Smooth muscle cell (in vitro differentiated cells): ENCODE data around the gene CLMN. TPM values are rescaled to one million over a fixed set of nuclear protein-coding genes. Genes with fewer than 3 reads are reported as not detected.
A peak's percentile ranks its signal among the peaks of the same experiment; 100 is the strongest.

Source experiments
- DNase-seq: peaks from one replicate; lab custom pipeline; 2025; ENCODE audit not compliant: unreplicated experiment; lab: John Stamatoyannopoulos, UW
- H2AFZ ChIP-seq: fragments of 200-600 bp; sonication (generic); 2 replicates; pipeline ENCODE4 v1.6.0; 2016; ENCODE audit warnings: antibody characterized with exemption, low read depth, mild to moderate bottlenecking
- H3F3A ChIP-seq: fragments of 200-600 bp; sonication (generic); 2 replicates; pipeline ENCODE4 v1.6.0; 2017; ENCODE audit warnings: antibody characterized with exemption, low read depth
- H3K27ac ChIP-seq: fragments of 200-600 bp; sonication (generic); 2 replicates; pipeline ENCODE4 v1.5.1; 2016; ENCODE audit warnings: low read depth, mild to moderate bottlenecking
- H3K27me3 ChIP-seq: fragments of 200-600 bp; sonication (generic); 2 replicates; pipeline ENCODE4 v1.6.1; 2016; ENCODE audit warnings: low read depth, mild to moderate bottlenecking
- H3K36me3 ChIP-seq: fragments of 200-600 bp; sonication (generic); 2 replicates; pipeline ENCODE4 v1.5.1; 2016; ENCODE audit warnings: low read depth
- H3K4me1 ChIP-seq: fragments of 200-600 bp; sonication (generic); 2 replicates; pipeline ENCODE4 v1.5.1; 2016; ENCODE audit warnings: low read depth
- H3K4me2 ChIP-seq: fragments of 200-600 bp; sonication (generic); 2 replicates; pipeline ENCODE4 v1.6.0; 2016; ENCODE audit warnings: mild to moderate bottlenecking
- H3K4me3 ChIP-seq: fragments of 200-600 bp; sonication (generic); 2 replicates; pipeline ENCODE4 v1.5.1; 2016; ENCODE audit warnings: mild to moderate bottlenecking
- H3K79me2 ChIP-seq: fragments of 200-600 bp; sonication (generic); 2 replicates; pipeline ENCODE4 v1.6.0; 2016; ENCODE audit warnings: low read depth, mild to moderate bottlenecking
- H3K9ac ChIP-seq: fragments of 200-600 bp; sonication (generic); 2 replicates; pipeline ENCODE4 v1.6.0; 2016; ENCODE audit warnings: low read depth
- H3K9me3 ChIP-seq: fragments of 200-600 bp; sonication (generic); replicated peaks from 2 replicates; pipeline ENCODE4 v1.5.1; 2016; ENCODE audit warnings: low read depth
- H4K20me1 ChIP-seq: fragments of 200-600 bp; sonication (generic); 2 replicates; pipeline ENCODE4 v1.6.0; 2016; ENCODE audit warnings: low read depth
- WGBS: methylation state at CpG from one replicate; pipeline ENCODE4 v1.1.7; 2016; ENCODE audit warnings: low lambda C conversion rate; 5-methylcytosine and 5-hydroxymethylcytosine counted together
- polyA plus RNA-seq: library from polyadenylated mRNA; unstranded; fragments of >200 nt; fragmentation: Nextera tagmentation; extraction: Ambion mirVana; gene quantifications from 2 replicates; pipeline ENCODE4 v1.2.1, GENCODE V29; 2016
- total RNA-seq: library from RNA; depleted of rRNA; stranded (reverse); fragments of >200 nt; gene quantifications from 2 replicates; pipeline ENCODE4 v1.2.3, GENCODE V29; 2014
- TF ChIP-seq, protein P1 (sequence below): fragments of 200-600 bp; sonication (generic); IDR thresholded peaks from 2 replicates; pipeline ENCODE4 v1.5.1; 2017; ENCODE audit warnings: borderline replicate concordance, mild to moderate bottlenecking, antibody characterized with exemption; ENCODE audit not compliant: insufficient read depth, poor library complexity, severe bottlenecking

The CLMN gene
- total and polyA plus RNA-seq, 2 experiments from 2014 or later: 1.3 to 3.5 TPM

- Histone ChIP-seq H2AFZ (no peak overlapping the region), H3K4me3 (no peak overlapping the region), H3K9ac (no peak overlapping the region), H3K27ac (no peak overlapping the region), H3K9me3 (no peaks in the 10 kb centered on the region), H3K36me3 (no peaks in the 10 kb centered on the region), H3K79me2 (no peaks in the 10 kb centered on the region), H4K20me1 (no peaks in the 10 kb centered on the region), H3K4me1 (peaks cover 19% of the 10 kb centered on the region), H3F3A (peaks cover 5% of the 10 kb centered on the region), H3K4me2 (peak overlapping the region; percentile 62), H3K27me3 (no peaks in the 10 kb centered on the region)
- WGBS: 96% methylated on average over 12 of the region's 12 CpGs
- no peak for DNase-seq
- TF ChIP-seq, protein P1, sequence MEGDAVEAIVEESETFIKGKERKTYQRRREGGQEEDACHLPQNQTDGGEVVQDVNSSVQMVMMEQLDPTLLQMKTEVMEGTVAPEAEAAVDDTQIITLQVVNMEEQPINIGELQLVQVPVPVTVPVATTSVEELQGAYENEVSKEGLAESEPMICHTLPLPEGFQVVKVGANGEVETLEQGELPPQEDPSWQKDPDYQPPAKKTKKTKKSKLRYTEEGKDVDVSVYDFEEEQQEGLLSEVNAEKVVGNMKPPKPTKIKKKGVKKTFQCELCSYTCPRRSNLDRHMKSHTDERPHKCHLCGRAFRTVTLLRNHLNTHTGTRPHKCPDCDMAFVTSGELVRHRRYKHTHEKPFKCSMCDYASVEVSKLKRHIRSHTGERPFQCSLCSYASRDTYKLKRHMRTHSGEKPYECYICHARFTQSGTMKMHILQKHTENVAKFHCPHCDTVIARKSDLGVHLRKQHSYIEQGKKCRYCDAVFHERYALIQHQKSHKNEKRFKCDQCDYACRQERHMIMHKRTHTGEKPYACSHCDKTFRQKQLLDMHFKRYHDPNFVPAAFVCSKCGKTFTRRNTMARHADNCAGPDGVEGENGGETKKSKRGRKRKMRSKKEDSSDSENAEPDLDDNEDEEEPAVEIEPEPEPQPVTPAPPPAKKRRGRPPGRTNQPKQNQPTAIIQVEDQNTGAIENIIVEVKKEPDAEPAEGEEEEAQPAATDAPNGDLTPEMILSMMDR: no peak
These were observed 98.2 kb downstream of the CLMN start for GRCh38 chr14:95221531-95221930.

DNA sequence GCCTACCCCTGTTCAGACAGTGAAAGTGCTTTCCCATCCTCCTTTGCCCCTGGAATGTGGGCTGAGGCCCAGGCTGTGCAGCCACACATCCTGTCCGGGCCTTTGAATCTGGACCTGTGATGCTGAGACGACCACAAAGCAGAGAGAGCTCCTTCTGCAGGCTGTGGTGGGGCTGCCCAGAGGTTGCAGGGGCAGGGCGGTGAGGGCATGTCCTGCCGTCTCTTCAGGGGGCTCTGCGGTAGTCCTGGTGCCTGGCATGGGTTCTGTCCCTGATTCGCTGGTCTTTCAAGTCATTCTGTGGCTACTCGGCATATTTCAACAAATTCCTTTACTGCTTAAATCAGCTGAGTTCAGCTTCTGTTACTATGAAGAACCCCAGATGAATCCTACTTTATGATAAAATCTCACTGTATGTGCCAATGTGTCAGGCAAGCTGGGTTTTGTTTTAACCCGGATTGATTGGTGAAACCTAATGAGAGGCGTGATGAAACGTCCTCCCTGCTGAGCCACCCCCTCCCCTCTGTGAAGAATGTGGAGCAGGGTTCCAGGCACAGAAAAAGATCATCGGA, 99.0 kb downstream of the CLMN start:
- H4K20me1 ChIP-seq: no peaks in the 10 kb centered on the region
- H3K4me3 ChIP-seq: no peak overlapping the region
- no peaks in the 10 kb centered on the region for H3K9me3 ChIP-seq
- peaks cover 19% of the 10 kb centered on the region for H3K4me1 ChIP-seq
- H3K27ac ChIP-seq: peak overlapping the region; percentile 34
- no peak for DNase-seq
- WGBS: 12% methylated on average over 11 of the region's 11 CpGs
- peaks cover 5% of the 10 kb centered on the region for H3F3A ChIP-seq
- no peaks in the 10 kb centered on the region for H3K79me2 ChIP-seq
- no peaks in the 10 kb centered on the region for H3K27me3 ChIP-seq
- H3K9ac ChIP-seq: no peak overlapping the region
- H3K4me2 ChIP-seq: peak overlapping the region; percentile 6
- H2AFZ ChIP-seq: no peak overlapping the region
- H3K36me3 ChIP-seq: no peaks in the 10 kb centered on the region
- TF ChIP-seq, protein P1: no peak

- H3K4me2 ChIP-seq: no peak overlapping the region
- no peak overlapping the region for H3K9ac ChIP-seq
- WGBS: 85% methylated on average over 8 of the region's 8 CpGs
- H3K9me3 ChIP-seq: no peaks in the 10 kb centered on the region
- TF ChIP-seq, protein P1: no peak
- no peak overlapping the region for H2AFZ ChIP-seq
- H3K27me3 ChIP-seq: no peaks in the 10 kb centered on the region
- no peak overlapping the region for H3K27ac ChIP-seq
- H3K79me2 ChIP-seq: no peaks in the 10 kb centered on the region
- H3K4me3 ChIP-seq: no peak overlapping the region
- no peaks in the 10 kb centered on the region for H3K36me3 ChIP-seq
- peaks cover 24% of the 10 kb centered on the region for H3K4me1 ChIP-seq
- no peak for DNase-seq
- no peaks in the 10 kb centered on the region for H4K20me1 ChIP-seq
- H3F3A ChIP-seq: peaks cover 5% of the 10 kb centered on the region
These were observed 101.1 kb downstream of the CLMN start for GRCh38 chr14:95218472-95219193.
